Activated CD4-positive, alpha-beta T cell treated with anti-CD3 and anti-CD28 coated beads, Interleukin-2, amount 50 U/mL, for 48 hours (primary cell): ENCODE results near the gene SYCP1.
"Not testable (repeated sequence)": the region's sequence is repeated elsewhere in the genome, so short reads cannot be mapped to it uniquely, and the experiment has no call there.

Source experiments
- DNase-seq, 2 experiments: peaks; one replicate each; pipeline ENCODE4 v3.0.0-alpha.2; 2020

Gene SYCP1

GRCh38 chr1:114854693-114855320 is at the start of gene SYCP1:
TSS of gene SYCP1 (plus strand) at chr1:114854863. CDS start at chr1:114855465, 602 bp downstream.
- peak in 1 of 2 experiments; percentile 6 for DNase-seq

- no peak for DNase-seq
Observed at GRCh38 chr1:114819869-114820268, 34.8 kb upstream of the SYCP1 start.

GRCh38 chr1:114820392-114820791 is 34.3 kb upstream of the SYCP1 start:
- no peak for DNase-seq

- DNase-seq: no peak
Observed at GRCh38 chr1:114821978-114822377, 32.7 kb upstream of the SYCP1 start.

GRCh38 chr1:114828251-114828650 is 26.4 kb upstream of the SYCP1 start:
- DNase-seq: no peak

GRCh38 chr1:114830075-114830474 is 24.6 kb upstream of the SYCP1 start:
- DNase-seq: not testable (repeated sequence)

GRCh38 chr1:114831276-114831994 is 23.2 kb upstream of the SYCP1 start:
- DNase-seq: no peak

- no peak for DNase-seq
Observed at GRCh38 chr1:114832057-114832456, 22.6 kb upstream of the SYCP1 start.

- DNase-seq: no peak
Observed at GRCh38 chr1:114833421-114833820, 21.2 kb upstream of the SYCP1 start.

- no peak for DNase-seq
Observed at GRCh38 chr1:114844270-114844669, 10.4 kb upstream of the SYCP1 start.

- DNase-seq: no peak
Observed at GRCh38 chr1:114853584-114853983, 1.1 kb upstream of the SYCP1 start.

- no peak for DNase-seq
Observed at GRCh38 chr1:114861384-114861783, 6.7 kb downstream of the SYCP1 start.

- no peak for DNase-seq
Observed at GRCh38 chr1:114892194-114892918, 37.7 kb downstream of the SYCP1 start.

GRCh38 chr1:114896795-114897194 is 42.1 kb downstream of the SYCP1 start:
- DNase-seq: no peak

GRCh38 chr1:114901814-114902213 is 47.2 kb downstream of the SYCP1 start:
- no peak for DNase-seq

- no peak for DNase-seq
Observed at GRCh38 chr1:114902343-114902742, 47.7 kb downstream of the SYCP1 start.

GRCh38 chr1:114903480-114903879 is 48.8 kb downstream of the SYCP1 start:
- DNase-seq: no peak

GRCh38 chr1:114915720-114916119 is 61.1 kb downstream of the SYCP1 start:
- not testable (repeated sequence) for DNase-seq

- no peak for DNase-seq
Observed at GRCh38 chr1:114926607-114927006, 71.9 kb downstream of the SYCP1 start.

- no peak for DNase-seq
Observed at GRCh38 chr1:114927401-114927800, 72.7 kb downstream of the SYCP1 start.

GRCh38 chr1:114956570-114956969 is 101.9 kb downstream of the SYCP1 start:
- DNase-seq: no peak

- DNase-seq: no peak
Observed at GRCh38 chr1:114959423-114959822, 104.8 kb downstream of the SYCP1 start.

GRCh38 chr1:114976891-114977290 is 122.2 kb downstream of the SYCP1 start:
- DNase-seq: no peak
